Thyroid gland (tissue), 4 donors: ENCODE measurements around the gene TRIM25.

Source experiments
- CTCF ChIP-seq, 6 experiments: fragments of 200-600 bp in 3 of 6; fragments of 450-650 bp in 3 of 6; sonication (generic) in 3 of 6; IDR thresholded peaks; one replicate each; pipeline ENCODE4 v1.5.1; 2016 to 2019; ENCODE audit warnings: antibody characterized with exemption in 6 of 6, mild to moderate bottlenecking in 2 of 6, inconsistent platforms in 1 of 6, moderate library complexity in 1 of 6
- POLR2A ChIP-seq, 2 donors: fragments of 450-650 bp; IDR thresholded peaks; one replicate each; pipeline ENCODE4 v1.6.1; 2017; ENCODE audit warnings: antibody characterized with exemption in 2 of 2, mild to moderate bottlenecking in 2 of 2, moderate library complexity in 1 of 2

GRCh38 chr17:56849131-56849530, 64.7 kb downstream of the TRIM25 start:
- TF ChIP-seq CTCF (IDR thresholded peaks at IDR 0.05) (no peak), POLR2A (IDR thresholded peaks at IDR 0.05) (no peak)
